Activated T-cell treated with anti-CD3 and anti-CD28 coated beads for 48 hours (primary cell): Measurements from ENCODE around the gene HTRA2.
"Not testable (repeated sequence)": the region's sequence is repeated elsewhere in the genome, so short reads cannot be mapped to it uniquely, and the experiment has no call there.

ENCODE experiments used
- DNase-seq: peaks from one replicate; pipeline ENCODE4 v3.0.0-alpha.2; 2020; ENCODE audit warnings: low read depth

The HTRA2 gene

DNA sequence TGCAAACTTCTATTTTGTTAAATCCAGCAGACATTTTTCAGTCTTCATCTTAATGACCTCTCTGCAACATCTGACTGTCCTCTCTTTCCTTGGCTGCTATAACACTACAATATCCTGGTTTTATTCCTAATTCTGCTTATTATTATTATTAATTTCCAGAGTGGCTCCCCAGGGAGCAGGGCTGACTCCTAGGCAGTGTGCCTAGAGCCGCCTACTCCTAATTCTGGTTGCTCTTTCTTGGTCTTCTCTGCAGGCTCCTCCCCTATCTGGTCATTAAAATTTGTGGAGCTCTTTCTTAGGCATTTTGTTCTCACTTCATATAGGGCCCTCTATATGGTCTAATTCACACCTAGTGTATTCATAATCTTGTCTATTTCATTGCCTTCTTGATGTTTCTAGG is 13.2 kb downstream of the HTRA2 start:
- no peak for DNase-seq

- DNase-seq, result no peak
Measured at GRCh38 chr2:74544634-74545033, 14.9 kb downstream of the HTRA2 start.

DNA sequence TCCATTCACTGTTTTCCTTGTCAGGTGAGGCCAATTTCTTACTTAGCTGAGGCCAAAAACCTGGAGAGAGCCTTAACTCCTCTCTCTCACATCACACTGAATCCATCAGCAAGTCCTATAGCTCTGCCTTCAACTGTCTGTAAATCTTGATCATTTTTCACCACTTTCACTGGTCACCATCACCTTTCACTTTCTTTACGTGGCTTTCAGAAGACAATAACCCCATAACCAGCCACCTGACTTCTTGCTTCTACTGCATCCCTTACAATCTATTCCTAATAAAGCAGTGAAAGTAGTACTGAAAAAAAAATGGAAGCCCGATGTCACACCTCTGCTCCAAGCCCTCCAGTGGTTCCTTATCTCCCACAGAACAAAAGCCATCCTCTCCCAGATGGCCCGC is 16.3 kb downstream of the HTRA2 start:
- DNase-seq, result no peak

DNA sequence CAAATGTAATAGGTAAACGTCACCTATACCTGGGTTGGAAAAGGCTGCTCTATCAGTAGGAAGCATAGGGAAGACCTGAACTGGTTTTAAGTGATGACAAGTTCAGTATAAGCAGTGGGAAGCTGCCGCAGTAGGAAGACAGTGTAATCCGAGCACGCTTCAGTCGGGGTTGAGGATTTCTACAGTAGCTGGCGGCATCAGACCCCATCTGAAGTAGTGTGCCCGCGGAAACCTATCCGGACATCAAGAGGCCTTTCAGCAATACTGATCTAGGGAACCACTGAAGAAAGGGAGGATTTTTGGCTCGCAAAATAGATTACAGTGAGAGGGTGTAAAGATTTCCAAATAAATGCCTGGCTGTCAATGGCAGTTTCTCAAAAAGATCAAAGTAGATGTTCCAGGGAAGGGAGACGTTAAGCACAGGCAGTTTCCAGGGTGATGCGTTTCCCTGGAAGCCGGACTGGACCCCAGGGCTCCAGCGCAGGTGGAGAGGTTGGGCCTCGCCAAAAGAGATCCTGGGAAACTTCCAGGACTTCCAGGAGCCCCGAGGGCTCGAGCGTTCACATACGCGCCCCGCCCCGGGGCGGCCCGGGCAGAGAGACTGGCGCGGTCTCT is 18.7 kb downstream of the HTRA2 start:
- no peak for DNase-seq

GRCh38 chr2:74548900-74549826 is 19.4 kb downstream of the HTRA2 start:
- DNase-seq, result no peak

DNA sequence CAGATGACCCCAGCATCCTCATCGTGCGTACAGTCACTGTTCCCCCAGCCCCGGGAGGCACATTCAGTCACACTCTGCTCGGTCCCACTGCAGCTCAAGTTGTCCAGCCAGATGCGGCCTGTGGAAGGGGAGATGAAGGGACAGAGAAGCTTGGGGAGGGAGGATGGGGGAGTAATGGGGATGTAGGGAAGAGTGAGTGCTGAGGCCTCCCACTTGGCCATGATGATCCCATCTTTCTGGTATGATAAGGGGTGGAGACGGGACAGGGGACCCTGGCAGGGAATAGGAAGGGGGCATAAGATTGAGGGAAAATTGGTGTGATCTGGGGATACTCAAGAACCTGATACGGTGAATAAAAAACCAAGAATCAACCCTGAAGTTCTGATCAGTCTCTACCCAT is 20.5 kb downstream of the HTRA2 start:
- DNase-seq, result no peak

DNA sequence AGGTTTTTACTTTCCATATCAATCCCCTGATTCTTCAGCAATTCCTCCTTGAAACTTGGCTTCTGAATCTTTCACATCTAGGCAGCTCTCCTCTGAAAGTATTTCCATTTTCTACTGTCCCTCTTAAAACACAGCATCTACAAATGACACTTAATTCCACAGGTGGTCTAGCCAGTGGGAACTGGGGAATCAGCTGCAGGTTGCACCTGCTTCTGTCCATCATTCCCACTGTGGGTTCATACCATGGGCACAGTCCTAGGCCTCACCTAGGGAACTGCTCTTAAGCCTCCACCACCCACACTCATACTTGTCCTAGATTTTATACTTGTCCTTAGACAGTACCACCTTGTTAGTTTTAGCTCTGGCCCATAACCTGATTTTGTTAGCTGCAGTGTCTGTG is 21.8 kb downstream of the HTRA2 start:
- DNase-seq, result no peak

DNA sequence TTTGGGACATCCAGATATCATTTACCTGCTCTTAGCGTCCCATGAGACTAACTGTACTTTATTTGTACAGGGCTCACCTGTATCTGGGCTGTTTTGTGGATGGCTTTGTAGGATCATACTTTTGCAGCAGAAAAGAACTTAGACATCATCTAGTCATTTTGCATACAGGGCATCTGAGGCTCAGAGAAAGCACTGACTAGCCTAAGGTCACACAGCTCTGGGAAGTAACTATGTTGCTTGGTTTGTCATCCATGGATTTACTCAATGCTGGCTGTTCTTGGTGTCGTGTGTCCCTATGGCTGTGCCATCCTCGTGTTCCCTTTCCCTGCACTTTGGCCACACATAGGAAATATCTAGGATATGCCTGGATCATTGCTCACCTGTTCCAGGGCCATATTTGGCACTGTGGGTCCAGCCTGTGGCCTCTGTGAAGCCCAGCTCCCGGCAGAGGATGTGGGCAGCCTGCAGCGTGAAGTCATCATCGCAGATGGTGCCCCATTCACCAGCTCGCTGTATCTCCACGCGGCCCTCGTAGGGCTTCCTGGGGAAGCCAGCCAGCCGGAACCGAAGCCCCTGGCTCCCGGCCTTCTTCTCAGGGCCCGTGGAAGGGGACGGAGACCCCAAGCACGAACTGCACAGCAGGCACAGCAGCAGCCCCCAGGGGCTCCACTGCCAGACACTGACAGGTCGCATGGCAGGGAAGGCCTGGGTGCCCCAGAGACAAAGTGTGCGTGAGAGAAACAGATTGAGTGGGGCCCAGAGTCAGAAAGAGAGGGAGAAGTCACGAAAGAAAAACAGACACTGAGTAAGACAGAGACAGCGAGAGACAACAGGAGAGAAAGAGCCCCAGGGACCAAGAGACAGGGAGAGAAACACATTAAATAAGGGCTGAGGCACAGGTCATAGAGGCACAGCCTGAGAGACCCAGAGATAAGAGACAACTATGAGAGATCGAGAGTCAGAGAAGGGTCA is 22.5 kb downstream of the HTRA2 start:
- no peak for DNase-seq

GRCh38 chr2:74552914-74553811 is 23.4 kb downstream of the HTRA2 start:
- no peak for DNase-seq

DNA sequence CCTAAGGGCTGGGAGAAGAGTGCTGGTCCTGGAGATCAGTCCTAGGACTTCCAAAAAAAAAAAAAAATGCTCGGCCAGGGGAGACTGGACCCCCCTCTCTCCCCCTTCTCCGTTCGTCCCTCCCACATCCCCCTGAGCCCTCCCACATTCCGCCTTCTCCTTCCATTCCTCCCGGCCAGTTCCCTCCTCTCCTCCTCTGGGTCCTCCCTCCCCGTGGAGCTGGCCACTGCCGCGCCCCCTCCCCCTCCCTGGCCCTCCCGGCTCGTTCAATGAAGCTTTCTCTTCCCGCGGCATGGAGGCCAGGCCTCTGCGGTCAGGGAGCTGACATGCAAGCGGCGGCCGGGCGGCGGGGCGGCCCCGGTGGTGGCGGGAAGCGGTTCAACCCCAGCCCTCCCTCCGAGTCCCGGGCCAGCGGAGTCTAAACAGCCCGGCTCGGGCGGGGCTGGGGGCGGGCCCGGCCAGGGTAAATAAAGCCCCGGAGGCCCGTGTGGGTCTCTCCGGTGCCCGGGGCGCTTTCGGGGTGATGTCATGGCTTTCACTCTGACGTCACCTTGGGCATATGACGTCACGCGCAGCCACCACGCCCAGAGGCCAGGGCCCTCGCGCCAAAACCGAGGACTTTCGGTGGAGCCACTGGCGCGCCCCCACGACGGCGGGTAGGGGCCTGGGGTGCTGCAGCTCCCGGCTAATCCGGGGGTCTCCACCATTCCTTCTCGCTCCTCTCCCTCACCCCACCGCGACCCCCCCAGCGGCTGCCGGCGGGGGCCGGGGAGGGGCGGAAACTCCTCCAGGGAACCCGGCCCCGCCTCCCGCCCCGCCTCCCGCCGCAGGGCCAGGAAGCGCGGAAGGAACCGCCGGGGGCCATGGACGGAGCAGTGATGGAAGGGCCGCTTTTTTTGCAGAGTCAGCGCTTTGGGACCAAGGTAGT is 24.4 kb downstream of the HTRA2 start, which contains the start of the genes DOK1 and LOXL3:
Gene DOK1 (plus strand): TSS at position 829 of the 928 bp plus-strand sequence. CDS start 35 bp downstream, at position 864.
Gene LOXL3 (minus strand): TSS at position 51 of the 928 bp plus-strand sequence. CDS start 1,308 bp downstream, outside the sequence.
- peak; percentile 82 for DNase-seq

- no peak for DNase-seq
Measured at GRCh38 chr2:74554820-74555531, 25.2 kb downstream of the HTRA2 start.

GRCh38 chr2:74555610-74556103 is 25.9 kb downstream of the HTRA2 start:
- no peak for DNase-seq

- DNase-seq, result no peak
Measured at GRCh38 chr2:74556159-74556558, 26.4 kb downstream of the HTRA2 start.

- no peak for DNase-seq
Measured at GRCh38 chr2:74556831-74557370, 27.2 kb downstream of the HTRA2 start.

DNA sequence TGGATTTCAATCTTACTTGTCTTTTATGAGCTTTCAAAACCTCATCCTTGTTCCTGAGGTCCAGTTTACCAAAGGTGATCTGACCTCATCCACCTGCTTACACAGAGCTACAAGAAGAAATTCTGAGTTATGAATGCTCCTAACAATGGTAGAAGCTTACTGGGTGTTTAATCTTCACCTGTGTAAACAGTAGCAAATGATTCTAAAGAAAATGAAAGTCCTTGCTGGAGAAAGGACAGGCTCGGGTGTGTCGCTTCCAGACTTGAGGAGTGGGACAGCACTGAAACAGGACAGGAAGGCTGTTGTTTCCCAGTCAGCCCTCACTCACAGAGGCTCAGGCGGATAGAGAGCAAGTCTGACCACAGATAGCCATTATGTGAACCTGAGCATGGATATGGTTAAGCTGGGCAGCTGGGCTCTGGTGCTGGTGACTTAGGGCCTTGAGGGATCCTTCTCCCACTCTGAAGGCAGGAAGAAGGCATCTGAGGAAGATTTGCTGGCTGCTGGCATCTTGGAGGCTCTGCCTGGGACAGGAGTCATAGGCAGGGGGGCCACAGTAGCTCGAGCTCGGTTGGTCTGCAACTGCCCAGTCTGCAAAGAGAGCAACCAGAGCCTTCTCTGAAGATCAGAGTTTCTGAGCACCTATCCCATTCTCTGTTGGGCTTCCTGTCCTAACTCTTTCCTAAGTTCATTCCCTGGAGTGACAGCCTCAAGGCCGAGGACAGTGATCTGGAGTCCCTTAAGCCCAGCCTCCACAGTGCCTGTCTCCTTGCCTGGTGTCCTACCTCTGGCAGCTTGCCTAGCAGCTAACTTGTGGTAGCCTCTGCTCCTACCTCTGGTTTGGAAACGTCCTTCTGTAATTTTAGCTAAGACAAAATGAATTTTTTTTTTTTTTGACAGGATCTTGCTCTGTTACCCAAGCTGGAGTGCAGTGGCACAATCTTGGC is 28.8 kb downstream of the HTRA2 start:
- DNase-seq, result no peak

DNA sequence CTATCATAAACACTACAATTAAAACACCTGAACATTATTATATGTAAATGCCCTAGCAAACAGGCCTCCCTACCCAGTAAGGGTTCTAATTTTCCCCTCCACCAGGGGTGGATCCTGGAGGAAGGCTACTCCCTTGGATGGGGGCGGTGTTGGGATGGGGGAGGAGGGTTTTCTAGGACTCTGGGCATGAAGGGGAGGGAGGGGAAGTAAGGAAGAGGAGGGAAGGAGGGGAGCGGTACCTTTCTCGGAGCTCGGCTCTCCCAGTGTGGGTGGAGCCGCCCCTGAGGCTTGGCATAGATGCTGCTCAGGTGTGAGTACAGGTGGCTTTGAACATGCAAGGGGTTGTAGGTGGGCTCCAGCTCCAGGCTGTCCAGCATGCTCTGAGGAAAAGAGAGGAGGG is 30.2 kb downstream of the HTRA2 start:
- DNase-seq, result no peak

GRCh38 chr2:74560591-74560990 is 30.9 kb downstream of the HTRA2 start:
- DNase-seq, result no peak

GRCh38 chr2:74561022-74561421 is 31.3 kb downstream of the HTRA2 start:
- DNase-seq, result not testable (repeated sequence)
